NB4 (cell line): ENCODE measurements around the gene ZFYVE27.

Source experiments
- CTCF ChIP-seq: IDR thresholded peaks from one replicate; pipeline ENCODE4 v1.5.1; 2012; ENCODE audit warnings: low read depth, low read length
- MAX ChIP-seq: IDR thresholded peaks from 2 replicates; pipeline ENCODE4 v1.6.1; 2011; ENCODE audit warnings: low read depth, low read length

GRCh38 chr10:97800474-97800873 is 63.5 kb downstream of the ZFYVE27 start:
- TF ChIP-seq CTCF (no peak), MAX (no peak)
